Stimulated activated CD4-positive, alpha-beta T cell treated with anti-CD3 and anti-CD28 coated beads, Interleukin-4, amount 100 ng/mL, for 1 hour (primary cell): ENCODE results near the gene TRPV3.
"Not testable (repeated sequence)": the region's sequence is repeated elsewhere in the genome, so short reads cannot be mapped to it uniquely, and the experiment has no call there.

Source experiments
- DNase-seq: peaks from one replicate; pipeline ENCODE4 v3.0.0-alpha.2; 2020

TRPV3 gene

DNA sequence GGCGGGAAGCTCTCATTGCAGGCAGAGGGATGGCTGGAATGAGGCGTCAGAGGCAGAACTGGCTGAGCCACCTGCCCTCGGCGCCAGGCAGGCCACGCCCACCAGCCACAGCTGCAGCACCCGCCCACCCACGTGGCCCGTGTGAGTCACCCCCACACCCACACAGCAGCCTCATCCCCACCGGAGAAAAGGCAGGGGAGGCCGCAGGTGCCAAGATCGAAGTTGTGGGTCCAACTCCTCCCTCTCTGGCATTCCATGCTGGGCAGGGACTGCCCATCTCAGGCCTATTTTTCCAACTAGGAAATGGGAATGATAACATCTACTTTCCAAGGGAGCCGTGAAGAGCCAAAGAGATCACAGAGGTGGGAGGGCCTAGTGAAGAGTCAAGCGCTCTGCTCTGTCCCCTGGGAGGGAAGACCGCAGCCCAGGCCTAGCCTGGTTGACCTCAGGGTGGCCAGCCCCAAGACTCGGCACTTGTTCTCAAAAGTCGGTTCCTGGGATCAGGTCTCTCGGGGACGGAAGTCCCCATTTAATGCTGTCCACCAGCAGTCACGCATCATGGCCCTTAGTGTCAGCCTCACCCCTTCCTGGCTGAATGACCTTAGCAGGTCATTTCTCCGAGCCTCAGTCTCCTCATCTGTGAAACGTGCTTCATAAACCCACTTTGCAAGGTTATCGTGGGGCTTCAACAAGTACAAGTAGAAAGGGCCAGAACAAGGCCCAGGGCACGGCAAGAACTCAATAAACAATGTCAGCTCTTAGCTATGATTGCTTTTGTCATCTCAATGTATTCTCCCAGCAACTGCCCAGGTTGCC, at the start of gene TRPV3:
Gene TRPV3 (minus strand): TSS at position 45 of the 816 bp plus-strand sequence. CDS start 2,962 bp downstream, outside the sequence.
- DNase-seq = peak; percentile 67

DNA sequence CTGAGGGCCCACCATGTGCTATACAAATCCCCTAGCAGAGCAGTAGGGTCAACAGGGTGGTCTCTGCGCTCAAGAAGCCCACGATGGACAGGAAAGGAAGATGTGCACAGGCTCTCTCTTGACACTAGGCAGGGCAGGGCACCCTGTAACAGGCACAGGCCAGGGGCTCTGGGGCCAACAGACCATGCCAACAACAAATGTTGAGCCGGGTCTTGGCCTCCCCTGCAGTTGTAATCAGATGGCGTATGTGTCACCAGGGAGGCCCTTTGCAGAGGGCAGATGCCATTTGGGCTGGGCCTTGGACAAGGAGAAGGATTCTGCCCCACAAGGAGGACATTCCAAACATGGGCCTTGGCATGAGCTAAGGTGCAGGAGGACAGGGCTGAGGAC, 46.3 kb upstream of the TRPV3 start:
- DNase-seq = no peak

DNA sequence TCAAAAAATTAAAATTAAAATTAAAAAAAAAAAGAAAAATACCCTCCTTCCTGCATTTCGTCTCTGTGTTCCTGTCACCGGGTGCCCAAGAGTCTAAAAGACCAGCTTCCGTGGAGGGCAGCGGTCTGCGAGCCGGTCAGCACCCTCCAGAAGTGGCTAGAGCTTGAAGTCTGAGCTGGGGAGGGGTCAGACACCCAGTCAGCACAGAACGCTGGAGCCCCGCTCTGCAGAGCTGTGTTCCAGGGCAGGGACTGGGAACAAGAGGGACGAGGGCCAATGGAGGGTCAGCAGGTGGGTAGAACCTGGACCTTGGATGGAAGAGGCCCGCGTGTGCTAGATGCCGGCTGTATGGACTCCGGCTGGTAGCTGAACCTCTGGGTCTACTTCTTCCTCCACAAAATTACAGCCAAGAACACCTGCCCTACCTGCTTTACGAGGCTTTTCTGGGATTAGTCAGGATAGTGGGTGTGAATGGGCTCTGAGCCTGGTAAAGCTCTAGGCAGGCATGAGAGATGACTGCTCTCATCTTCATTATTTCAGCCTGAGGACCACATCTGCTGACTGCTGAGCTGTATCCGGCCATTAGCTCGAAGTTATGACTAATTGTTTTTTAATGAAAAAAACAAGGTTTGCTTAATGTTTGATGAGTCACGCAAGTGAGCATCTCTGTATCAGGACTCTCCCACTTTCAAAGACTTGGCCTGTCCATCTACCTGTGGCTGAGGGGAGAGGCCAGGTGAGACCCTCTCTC, 45.7 kb upstream of the TRPV3 start:
- DNase-seq = no peak

DNA sequence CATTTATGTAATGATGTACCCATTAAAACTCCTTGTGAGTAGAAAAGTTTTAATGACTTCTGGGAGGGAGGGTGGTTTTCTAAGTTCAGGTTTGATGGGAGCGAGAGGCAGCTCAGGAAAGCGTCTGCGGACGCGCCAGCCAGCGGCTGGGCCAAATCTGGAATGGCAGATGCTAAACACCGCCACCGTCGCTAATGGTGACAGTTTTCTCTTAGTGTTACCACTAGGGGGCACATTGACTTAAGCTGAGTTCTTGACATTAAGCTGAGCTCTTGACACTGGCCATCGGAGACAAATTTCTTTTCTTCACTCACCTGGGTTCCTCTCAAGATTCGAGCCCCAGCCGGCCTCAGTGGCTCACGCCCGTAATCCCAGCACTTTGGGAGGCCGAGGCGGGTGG, 44.9 kb upstream of the TRPV3 start:
- no peak for DNase-seq

DNA sequence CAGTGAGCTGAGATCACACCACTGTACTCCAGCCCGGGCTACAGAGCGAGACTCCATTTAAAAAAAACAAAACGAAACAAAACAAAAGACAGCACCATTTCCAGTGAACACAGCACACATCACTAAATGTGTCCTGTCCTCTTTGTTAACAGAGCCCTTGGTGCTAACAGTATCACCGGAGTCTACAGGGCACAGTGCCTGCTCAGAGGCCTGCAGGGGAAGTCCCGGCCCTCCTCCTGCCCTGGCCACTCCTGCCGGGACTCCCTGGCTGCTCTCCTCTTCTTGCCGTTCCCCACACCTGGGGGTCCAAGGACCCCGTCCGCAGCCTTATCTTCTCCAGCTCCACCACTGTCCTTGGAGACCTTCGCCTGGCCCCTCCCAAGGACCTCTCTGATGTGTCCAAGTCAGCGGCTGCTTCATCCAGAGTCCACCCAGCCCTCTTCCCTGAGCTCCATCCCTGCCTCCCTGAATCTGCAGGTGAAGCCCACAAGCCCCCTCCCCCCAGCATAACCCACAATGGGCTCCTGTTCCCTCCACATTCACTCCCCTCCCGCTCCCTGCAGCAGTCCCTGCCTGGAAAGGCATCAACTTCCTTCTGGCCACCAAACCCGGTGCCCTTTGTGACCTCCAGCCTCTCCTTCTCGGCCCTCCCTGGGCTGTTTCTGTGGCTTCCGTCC, 43.1 kb upstream of the TRPV3 start:
- DNase-seq = no peak

DNA sequence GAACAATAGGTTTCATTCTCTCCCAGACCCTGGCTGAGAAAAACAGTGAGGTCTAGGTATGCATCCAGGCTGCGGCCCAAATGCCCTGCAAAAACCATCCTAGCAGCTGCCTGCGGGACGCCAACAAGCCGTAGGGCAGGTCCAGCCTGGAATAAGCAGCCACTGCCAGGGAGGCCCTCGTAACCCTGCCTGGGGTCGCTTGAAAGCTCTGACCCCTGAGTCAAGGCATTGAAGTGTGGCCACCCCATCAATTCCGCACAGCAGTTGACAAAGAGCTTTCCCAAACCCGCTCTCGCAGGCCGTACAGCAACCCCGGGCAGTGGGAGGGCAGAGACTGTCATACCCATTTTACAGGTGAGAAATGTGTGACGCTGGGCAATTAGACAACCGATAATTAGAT, 40.5 kb upstream of the TRPV3 start:
- no peak for DNase-seq

DNA sequence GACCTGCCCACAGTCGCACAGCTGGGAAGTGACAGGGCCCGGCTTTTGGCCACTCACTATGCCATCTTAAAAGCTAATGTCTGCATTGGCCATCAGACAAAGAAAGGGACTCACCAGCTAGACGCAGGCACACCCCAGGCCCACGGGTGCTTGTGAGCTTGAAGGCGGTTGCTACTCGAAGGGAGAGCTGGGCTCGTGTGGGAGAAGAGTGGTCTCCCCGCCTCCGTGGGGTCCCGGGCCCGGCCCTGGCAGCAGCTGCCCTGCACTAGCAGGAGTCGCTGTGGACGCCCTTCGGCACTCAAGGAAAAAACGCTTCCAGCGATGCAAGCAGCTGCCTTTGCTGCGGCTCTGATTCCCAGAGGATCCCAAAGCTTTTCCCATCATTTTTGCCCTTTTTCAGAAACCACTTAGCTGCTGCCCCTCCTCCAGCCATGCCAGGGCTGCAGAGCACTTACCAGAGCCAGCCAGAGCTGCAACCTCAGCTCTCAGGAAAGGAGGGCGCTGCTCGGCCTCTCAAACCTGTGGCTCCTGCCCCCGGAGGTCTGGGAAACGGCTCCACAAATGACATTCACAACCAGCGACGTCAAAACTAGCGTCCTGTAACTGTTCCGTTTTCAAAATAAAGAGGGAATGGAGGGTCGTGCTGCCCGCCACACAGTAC, 39.3 kb upstream of the TRPV3 start:
- DNase-seq = no peak

DNA sequence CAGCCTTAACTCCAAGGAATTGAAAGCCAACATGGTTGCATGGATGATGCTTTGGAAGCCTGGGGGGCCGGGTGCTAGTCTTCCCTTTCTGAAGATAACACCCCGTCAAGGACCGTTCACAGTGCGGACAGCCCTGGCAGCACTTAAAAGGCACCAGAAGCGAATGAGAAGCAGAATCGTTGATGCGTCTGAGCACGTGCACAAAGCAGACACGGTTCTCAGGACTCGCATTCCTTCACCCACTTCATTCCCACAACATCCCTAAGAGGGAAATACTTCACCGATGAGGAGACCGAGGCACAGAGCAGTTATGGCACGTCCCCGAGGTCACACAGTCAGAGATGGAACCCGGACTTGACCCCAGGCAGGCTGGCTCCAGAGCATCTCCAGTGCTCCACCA, 37.4 kb upstream of the TRPV3 start:
- no peak for DNase-seq

DNA sequence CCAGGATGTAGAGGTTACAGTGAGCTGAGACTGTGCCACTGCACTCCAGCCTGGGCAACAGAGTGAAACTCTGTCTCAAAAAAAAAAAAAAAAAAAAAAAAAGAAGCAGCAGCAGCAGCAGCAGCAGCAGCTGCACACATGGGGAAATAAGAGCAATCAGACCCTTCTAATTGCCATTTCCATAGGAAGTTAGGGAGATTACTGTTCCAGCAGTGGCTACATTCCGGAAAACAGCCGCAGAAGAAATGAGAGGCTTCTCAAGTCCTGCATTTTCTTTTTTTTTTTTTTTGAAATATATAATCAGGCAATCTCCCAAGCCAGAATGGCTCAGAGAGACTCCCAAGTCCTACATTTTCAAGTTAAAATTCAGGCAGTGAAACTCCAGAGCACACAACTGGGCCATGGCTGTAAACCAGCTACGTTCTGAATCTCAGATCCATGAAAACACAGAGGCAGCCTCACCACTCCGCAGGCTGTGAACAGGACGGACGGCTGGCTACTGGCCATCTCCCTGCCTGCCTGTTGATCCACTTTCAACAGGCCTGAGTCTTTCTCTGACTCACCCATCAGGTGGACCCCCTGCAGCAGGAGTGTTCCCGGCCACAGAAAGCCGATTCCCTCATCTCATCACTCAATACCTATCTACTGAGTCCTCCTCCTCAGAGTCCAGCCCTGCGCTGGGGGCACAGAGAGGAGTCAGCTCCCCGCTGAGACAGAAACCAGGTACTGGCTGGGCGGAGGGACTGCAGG, 36.6 kb upstream of the TRPV3 start:
- no peak for DNase-seq

DNA sequence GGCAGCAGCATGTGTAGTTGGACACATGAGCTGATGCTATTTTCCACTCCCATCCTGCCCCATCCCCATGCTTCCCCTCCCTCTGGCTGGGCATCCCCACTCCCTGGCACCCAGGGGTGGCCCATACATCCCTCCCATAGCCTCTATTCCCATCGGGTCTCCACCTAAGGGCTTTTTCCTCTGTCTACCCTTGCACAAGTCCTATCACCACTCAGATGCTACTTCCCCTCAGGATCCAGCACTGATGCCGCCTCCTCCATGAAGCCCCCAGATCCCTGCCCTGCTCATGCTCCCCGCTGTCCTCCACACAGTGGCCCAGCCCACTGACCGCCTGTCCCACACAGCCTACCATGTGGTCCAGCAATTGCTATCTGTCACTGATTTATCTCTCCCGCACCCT, 35.8 kb upstream of the TRPV3 start:
- no peak for DNase-seq

DNA sequence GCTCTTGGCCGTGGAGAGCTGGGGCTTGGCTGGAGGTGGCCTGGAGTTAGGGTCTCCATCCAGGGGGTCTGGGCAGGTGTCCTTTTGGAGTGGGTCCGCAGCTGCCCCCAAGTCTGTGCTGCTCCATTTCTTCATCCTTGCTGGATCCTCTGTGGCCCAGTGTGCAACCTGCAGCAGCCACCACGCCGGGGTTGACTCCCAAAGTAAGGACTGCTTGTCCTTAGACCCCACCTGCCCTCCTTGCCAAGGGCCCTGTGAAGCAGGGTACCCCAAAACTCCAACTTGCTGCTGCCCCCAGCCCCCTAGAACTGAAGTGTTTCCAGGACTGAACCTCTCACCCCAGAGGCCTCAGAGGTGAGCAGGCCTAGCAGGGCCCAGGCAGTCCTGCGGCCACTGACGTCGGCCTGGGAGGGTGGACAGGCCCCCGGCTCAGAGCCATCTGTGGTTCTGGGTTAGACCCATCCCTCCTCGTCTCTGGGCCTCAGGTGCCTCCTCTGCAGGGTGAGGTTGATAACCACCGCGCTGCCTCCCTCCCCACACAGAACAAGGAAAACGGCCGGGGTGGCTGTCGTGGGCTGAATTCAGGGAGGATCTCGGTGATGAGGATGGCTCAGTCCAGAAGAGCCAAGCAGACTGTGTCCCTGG, 34.7 kb upstream of the TRPV3 start:
- DNase-seq = no peak

DNA sequence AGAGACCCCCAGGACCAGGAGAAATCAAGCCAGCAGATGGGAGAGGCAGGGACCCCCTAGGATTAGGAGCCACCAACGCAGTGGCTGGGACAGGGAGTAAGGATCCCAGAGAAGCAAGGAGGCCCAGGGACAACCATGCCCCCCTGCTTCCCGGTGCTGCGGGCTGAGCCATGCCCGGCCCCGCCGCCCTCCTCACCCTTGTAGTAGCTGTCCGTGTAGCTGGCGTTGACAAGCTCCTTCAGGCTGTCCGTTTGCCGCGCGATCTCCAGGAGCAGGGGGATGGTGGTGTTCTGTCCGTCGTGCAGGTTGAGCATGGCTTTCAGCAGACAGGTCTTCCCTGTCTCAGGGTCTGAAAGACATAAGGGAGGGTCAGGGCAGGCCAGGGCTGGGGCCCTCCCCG, 33.2 kb upstream of the TRPV3 start:
- DNase-seq = no peak

DNA sequence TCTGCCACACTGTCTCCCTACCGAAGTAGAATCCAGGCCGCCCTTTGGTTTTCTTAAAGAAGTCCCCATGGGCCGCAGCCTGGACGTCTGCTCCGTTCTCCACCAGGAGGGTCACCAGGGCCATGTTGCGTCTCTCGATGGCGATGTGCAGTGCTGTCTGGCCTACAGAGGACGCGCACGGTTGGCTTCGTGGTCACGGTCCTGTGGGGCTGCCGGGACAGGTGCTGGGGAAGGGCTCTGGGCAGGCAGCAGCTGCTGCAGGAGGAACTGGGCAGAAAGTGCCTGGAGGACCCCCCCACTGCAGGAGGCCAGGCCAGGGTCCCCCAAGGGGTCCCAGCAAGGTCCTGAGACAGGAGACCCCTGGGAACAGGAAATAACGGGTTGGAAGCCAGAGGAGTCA, 32.6 kb upstream of the TRPV3 start:
- no peak for DNase-seq

DNA sequence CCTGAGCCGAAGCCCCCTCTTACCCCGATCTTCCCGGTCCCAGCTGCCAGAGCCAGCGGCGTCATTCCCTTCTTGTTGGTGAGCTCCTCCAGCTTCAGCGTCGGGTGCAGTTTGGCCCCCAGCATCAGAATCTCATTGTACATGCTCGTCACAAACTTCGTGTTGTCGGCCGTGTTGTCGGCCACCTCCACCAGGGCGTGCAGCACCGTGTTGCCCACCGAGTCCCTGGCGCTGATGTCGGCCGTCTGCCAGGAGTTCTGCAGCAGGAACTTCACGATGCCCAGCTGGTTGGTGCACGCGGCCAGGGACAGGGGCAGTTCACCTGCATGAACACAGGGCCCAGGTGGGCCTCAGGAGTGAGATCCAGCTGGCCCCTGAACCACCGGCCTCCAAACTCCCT, 32.2 kb upstream of the TRPV3 start:
- no peak for DNase-seq

DNA sequence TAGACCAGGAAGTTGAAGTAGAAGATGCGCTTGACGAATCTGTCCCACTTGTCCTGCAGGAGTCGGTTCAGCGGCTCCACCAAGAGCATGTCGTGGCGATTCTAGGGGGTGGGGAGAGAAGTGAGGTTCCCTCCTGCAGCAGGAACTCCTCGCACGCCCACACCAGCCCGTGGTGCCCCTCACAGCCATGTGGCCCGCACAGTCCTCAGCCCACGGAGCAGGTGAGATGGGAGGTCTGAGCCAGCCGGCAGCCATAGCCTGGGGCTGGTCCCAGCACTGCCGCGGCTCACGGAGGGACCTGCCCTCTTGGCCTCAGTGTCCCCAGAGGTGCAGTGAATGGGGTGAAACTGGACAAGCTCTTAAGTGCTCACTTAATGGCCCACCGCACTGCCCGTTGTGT, 28.2 kb upstream of the TRPV3 start:
- DNase-seq = no peak

DNA sequence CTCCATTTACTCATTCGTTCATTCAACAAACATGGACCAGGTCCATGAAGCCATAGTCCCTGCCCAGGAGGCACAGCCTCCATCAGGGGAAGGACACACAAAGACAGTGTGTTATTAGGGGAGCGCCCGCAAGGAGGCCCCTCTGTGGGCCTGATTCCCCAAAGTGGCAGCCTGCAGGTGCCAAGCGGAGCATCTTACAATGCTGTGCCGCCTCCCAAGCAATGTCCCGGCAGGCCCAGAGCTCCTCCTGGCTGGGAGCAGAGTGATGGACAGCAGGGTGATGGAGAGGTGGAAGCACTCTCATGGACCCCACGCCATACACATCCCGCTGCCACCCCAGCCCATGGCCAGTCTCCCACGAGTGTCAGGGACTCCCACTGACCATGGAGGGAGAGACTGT, 25.8 kb upstream of the TRPV3 start:
- DNase-seq = no peak

DNA sequence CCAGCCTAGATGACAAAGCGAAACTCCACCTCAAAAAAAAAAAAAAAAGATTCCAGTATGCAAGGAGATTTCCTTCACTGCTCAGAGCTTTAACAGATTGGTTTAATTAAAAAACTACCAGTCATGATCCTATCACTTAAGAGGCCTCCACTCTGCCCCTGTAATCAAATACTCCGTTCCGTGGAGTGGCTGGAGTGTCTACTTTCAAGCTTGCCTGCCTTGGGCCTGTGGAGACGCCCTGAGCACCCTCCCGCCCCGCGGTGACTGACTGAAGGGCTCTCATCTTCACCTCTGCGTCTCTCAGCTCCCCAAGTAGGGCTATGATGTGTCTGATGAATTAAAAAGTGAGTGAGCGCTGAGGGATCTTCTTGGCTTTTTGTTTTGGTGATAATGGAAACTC, 25.3 kb upstream of the TRPV3 start:
- DNase-seq = no peak

DNA sequence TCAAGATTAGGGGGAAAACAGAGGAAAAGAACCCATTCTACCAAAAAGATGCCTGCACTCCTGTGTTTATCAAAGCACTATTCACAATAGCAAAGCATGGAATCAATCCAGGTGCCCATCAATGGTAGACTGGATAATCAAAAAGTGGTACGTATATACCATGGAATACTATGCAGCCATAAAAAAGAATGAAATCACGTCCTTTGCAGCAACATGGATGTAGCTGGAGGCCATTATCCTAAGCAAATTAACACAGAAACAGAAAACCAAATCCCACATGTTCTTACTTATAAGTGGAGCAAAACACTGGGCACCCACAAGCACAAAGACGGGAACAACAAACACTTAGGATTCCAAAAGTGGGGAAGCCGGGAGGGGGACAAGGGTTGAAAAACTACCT, 21.1 kb upstream of the TRPV3 start:
- DNase-seq = not testable (repeated sequence)

DNA sequence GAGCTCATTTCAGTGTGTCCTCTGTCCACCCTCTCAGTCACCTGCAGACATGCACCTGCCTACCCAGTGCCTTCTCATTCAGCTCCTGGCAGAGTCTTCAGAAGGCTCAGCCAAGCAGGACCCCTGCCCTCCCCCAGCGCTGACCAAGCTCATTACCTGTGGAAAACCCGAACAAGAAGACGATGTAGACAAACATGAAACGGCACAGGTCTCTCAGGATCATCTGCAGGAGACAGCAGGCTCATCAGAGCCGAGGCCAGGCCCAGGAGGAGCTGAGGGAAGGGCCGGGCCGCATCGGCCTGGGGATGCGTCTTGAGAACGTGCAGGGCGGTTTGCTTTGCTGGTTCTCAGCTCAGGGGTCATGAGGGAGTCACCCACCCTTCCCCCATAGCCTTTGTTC, 19.4 kb upstream of the TRPV3 start:
- DNase-seq = no peak

DNA sequence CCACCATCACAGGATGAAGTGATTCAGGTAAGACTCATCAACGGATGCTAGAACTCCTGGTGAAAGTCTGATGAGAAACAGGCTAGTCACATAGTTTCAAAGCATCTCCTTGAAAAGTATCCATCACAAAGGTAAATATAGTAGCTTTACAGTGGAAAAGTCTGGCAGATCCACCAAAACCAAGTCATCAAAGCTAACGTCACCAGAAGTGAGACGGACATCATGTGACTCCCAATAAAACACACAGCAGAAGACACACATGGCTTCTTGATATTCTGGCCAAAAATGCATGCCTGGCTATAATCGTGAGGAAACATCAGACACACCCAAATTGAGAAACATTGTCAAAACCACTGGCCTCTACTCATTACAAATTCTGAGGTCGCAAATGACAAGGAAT, 17.9 kb upstream of the TRPV3 start:
- no peak for DNase-seq

DNA sequence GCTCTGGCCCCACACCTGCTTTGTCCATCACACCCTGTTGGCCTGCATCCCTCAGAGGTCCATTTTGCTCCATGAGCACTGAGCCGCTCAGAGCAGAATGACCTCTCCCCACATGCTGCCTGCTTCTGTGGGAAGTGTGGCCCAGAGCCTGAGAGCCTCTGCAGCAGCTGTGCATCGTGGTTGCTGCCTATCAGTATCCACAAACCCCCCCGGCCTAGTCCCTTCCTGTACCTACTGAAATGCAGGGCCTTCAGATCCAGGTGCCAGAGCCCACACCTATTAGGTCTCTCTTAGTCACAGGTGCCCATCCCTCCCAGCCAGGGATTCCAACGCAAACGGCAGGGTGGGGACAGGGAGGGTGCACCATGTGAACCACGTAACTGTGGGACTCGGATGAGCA, 16.6 kb upstream of the TRPV3 start:
- DNase-seq = no peak
